Glomerular endothelial cell (primary cell): Measurements from ENCODE around the gene LENEP. TPM values are rescaled to one million over a fixed set of nuclear protein-coding genes. Genes with fewer than 3 reads are reported as not detected.

ENCODE experiments used
- DNase-seq: peaks from one replicate; pipeline ENCODE4 v3.0.0-alpha.2; 2011; ENCODE audit warnings: low read depth, low spot score; ENCODE audit errors: extremely low read depth
- total RNA-seq: library from RNA; depleted of rRNA; stranded (reverse); fragments of >200 nt; gene quantifications from 2 replicates; pipeline ENCODE4 v1.2.3, GENCODE V29; 2015

LENEP gene
- total RNA-seq, 1 donor from 2014 or later, result not detected

- no peak for DNase-seq
These were observed 3.7 kb downstream of the LENEP start for GRCh38 chr1:154996966-154997701.

DNA sequence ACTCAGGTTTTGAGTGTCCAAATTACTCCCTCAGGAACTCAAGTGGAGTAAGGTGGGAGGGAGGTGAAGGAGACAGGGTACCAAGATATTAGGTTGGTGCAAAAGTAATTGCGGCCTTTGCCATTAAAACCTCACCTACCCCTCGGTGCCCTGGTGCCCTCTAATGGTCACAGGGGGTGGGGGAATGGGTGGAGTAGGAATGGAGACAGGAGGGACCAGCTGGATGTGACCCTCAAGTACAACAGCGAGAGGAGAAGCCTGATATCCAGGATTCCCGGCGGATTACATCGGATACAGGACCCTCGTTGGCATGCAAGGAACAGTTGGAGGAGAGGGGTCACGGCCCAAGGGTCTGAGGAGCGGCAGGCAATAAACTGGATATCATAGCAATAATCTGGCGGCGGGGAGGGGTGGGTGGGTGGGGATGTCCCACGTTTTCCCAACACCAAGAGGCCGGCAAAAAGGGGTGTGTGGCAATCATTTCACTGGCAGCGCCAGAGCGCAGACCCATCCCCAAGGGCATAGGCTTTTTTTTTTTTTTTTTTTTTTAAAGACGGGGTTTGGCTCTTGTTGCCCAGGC is 4.9 kb downstream of the LENEP start:
- DNase-seq, result no peak

GRCh38 chr1:154998818-154999570 is 5.6 kb downstream of the LENEP start:
- DNase-seq, result no peak

DNA sequence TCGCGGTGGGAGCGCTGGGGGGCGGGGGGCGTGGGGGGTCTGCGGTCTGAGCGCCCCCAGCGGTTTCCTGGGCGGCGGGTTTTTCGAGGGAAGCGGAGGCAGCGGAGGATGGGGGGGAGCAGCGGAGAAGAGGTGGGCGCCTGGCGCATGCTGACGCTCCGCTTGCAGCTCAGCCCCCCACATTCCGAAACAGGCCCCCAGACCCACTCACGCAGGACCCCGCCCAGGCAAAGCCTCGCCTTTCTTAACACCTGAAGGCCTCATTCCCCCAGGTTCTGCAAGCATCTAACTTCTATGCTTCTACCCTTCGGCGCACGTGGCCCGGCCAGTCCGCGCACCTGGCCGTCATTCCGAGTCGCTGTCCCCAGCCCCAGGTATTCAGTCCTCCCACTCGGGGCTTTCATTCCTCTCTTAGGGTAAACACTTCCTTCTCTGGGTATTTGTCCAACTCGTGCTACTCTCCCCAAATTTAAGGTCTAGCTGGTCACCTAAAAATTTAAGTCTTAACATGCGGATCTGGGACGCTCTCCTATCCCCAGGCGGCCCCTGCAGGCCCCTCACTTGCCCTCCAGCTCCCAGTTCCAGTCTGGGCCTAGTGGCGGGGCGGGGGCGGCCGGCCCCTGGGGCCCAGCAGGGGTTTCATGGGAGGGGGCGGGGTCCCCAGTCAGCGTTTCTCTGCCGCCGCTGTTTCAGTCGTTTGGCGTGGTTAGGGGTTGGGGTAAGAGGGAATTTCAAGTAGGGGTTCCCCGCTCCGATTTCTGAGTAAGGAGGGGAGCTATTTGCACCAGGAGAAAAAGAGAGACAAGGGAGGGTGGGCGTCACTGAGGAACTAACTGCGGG is 6.4 kb downstream of the LENEP start:
- no peak for DNase-seq

DNA sequence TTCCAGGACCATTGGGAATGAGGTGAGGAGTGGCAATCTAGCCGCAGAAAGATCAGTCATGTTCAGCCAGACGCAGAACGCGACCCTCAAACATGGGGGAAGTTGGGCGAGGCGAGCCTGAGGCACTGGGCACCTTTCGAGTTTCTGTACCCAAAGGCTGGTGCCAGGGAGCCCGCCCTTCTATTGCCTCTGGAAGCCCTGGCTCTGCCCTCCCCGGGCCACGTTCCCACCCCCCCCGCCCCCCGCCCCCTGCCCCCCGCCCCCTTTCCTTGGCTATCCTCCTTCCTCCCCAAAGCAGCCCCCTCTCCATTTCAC is 7.0 kb downstream of the LENEP start:
- no peak for DNase-seq

DNA sequence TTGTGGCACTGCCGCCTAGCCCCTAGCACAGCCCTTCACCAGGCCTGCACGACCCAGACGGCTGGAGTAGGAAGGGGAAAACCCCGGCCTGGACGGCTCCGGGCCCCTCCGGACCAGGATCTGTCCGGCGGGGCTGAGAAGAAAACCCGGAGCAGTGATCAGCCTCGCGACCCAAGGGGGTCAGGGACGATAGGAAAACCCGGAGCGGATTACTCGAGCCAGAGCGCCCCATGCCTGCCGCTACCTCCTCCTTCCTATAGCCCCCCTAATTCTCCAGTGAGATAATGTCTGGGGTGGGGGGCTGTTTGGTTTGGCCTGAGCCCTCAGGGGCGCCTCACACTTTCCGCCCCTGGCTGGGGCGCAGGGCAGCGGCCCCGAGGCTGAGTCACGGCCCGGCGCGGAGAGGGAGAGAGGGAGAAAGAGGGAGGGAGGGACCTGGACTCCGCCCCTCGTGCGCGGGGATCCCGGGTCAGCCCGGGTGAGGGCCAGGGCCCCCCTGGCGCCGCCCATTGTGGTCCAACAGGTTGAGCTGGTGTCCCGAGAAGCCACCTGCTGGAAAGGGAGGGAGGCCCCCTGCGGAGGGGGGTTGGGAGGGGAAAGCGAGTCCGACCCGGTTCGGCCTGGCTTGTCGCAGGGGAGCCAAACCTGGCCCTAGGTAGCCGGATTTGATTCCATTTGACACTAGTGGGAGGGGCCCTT is 7.5 kb downstream of the LENEP start:
- DNase-seq, result no peak

DNA sequence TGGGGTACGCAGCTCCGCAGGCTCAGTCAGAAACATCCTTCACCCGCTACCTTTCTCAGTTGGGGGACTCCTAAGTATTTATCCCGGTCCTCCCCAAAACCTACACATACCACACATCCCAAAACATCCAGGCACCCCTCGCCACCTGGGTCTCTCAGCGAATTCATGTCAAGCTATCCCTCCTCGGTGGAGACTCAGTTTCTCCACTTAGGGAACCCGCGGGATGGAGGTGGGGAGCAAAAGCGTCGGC is 8.0 kb downstream of the LENEP start:
- no peak for DNase-seq

DNA sequence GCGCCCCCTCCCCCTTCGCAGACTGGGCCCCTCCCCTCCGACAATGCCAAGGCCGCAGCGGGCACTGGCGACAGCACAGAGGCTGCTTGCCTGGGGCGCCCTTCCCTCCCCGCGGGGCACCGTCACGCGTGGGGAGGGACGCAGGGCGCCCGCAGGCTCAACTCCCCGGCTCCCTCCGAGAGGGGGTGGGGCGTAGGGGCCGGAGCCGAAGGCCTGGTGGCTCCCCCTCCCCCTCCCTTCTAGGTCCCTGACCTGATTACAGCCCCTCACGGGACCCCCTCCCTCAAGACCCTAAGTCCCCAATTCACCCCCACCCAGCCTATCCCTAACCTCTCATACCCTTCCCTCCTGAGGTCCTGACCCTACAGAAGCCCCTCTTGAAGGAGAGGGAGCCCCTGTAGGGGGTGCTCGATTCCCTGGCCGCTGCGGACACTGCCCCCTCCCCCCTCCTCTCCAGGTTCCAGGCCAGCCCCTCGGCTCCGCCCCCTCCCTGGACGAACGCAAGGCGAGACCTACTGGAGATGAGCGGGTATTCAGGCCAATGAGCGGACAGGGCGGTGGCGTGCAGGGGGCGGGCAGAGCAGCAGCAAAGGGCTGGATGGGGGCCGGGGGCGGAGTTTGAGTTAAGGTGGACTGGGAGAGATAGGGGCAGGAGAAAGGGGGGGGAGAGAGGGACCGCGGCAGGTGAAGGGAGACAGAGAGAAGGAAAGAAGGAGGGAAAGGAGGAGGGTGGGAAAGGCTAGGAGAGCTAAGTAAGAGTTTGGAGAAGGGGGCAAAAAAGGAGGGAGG is 8.5 kb downstream of the LENEP start:
- DNase-seq, result peak; percentile 79

DNA sequence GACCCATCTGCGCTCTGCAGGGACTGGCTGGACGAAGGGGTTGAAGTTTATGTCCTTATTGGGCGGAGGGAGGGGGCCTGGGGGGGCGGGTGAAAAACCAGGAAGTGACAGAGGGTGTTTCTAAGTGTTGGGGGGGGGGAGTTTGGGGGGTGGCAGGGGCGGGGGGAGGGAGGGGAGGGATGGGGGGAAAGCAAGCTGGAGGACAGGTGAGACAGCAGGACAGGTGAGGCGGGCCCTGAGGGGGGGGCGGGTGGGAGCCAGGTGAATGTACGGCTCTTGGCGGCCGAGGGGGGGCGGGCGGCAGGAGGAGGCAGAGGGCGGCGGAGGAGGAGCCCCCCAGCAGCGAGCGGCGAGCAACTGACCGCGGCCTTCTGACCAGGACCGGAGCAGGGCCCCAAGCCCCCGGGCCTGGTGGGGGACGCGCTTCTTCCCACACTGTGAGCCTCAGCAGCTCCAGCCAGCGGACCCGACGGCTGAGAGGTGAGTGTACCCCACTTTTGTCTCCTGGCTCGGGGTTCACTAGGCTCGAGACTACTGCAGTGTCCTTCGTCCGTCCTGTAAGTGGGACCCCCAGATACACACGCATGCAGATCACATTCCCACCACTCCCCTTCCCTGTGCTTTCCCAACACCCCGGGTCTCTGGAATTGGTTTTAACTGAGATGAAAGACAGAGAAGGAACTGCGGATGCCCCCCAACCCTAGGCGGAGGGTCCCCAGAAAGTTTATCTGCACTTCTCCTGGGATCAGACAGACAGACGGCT is 9.3 kb downstream of the LENEP start, which contains the start of gene ZBTB7B:
TSS of gene ZBTB7B (plus strand) at position 339 of the 763 bp plus-strand sequence. CDS start 11,859 bp downstream, outside the sequence.
- DNase-seq, result no peak

- no peak for DNase-seq
These were observed 9.9 kb downstream of the LENEP start for GRCh38 chr1:155003227-155003765.

DNA sequence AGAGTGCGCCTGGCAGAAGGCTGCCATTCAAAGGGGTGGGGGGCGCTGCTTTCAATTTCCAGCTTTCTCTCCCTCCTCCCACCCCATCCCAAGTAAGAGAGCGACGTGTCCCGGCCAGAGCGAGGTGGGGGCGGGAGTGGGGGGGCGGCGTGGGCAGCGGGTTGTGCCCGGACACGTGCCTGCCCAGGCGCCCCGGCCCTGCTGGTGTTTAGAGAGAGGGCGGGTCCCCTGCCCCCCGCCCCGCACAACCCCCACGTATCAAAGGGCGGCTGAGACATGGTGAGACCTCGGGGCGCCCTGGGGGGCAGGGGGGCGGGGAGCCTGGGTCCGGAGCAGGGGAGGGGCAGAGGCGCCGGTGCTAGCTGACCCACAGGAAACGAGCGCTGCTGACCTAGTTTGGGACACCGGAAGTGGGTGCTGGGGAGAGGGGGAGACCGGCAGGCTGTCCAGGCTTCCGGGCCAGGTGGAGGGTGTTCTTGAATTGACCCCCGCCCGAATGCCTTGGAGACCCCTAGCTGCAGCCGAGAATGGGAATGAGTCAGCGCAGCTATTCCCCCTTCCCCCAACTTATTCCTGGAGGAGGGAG is 10.5 kb downstream of the LENEP start:
- no peak for DNase-seq

DNA sequence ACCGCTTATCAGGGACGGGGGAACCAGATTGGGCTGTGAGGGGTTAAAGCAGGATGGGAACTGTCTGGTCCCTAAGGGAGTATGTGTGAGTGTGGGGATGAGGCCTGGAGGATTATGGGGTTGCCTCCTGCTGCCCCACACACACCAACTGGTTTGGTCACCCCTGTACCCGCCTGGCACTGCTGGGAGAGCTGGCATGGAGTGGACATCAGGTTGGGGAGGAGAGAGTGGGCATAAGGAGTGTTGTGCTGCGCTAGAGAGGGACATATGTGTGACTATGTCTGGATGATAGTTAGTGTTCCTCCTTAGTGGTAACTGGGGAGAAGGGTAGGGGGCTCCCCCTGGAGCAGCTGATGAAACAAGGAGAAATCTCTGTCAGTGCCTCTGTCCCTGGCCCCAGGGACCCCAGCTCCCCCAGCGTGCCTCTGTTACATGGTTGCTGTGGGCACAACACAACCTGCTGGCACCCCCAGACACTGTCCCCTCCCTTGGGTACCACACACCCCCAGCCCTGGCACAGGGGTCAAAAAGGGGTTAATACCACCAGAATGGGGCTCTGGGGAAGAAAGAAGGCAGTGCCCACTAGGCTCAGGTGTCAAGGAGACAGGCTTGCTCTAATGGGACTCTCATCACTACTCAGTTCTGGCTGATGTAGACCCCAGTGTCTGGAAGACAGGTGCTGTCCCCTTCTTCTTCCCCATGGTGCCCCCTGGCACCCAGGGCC is 11.1 kb downstream of the LENEP start:
- DNase-seq, result no peak

DNA sequence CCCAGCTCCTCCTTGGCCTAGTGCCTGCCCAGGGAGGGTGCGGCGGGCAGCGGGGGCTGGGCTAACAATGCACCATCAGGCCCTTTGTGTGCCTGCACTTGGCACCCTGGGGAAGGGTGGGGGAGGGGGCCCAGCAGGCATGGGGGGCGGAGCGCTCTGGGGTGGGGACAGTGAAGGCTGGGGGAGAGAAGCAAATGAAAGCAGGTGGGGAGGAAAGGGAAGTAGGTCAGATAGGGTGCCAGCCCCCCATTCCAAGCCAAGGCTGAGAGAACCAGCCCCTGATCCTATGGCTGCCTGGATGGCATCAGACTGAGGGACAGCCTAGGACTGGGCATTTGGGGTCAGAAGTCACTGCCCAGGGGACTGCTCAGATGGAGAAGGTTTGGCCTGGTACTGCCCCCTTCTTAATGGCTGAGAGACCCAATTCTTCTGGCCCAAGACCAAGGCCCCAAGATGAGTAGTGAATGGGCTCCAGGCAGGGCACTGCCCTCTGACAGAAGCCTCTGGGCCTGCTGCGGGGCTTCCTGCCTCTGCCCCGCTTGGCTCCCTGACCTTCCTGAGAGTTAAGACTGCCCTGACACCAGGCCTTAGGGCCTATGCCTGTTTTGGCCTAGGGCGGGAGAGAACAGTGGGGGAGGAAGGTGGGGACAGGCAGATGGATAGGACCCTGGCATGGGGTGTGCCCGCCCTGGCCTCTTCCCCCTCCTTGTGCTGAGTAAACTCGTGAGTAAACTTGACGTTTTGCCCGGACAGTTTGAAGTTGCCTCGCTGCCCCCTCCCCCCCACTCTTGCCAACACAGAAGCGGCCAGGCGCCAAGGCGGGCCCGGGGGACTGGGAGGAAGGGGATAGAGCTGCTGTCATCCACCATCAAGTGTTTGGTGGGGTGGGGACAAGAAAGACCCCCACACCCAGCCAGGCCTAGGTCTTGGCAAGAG is 12.0 kb downstream of the LENEP start:
- DNase-seq, result no peak

- no peak for DNase-seq
These were observed 13.3 kb downstream of the LENEP start for GRCh38 chr1:155006601-155007101.

DNA sequence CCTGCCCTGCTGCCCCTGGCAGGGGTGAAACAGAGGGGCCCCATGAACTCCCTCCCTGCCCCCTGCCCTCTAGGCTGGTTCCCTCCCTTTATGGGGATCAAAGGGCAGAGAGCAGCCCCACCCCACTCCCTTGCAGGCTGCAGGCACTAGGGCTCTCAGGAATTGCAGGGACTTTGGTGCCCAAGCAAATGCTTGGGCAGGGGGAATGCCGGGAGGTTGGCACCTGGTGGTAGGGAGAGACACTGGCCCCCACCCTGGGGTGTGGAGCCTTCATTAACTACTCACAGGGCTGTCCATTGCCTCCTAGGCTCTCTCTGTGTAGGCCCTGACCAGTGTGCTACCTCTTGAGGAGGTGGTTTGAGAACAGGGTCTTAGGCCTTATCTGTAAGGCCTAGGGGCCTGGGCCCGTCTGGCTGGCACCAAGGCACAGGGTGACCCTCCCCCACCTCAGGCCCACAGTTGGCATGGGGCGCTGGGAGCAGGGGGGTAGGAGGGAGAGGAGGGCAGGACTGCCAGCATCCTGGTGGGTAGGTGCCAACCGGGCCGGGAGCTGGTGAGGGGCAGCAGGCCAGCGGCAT is 14.0 kb downstream of the LENEP start:
- DNase-seq, result no peak
